ENCODE data around the gene USP53.

DNA sequence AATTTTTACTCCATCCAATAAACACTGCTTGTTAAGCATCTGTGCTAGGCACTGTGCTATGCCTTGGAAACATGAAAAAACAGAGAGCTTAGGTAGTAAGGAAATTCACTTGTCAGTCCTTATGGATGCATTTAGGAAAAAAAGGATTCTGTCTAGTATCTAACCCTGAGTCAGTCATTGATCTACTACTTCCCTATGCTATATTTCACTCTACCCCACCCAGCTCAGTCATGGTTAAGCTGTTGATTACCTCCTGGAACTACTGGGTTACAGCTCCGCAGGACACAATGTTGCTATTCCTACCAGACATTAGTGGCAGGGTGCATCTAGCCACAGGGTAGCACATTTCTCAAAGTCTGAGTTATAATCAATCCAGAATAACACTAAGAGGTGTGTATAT is 2.9 kb upstream of the USP53 start:
- TF ChIP-seq CTCF (IDR thresholded peaks at IDR 0.05; ENCODE audit: extremely low read depth in 1 of 2, insufficient read depth in 1 of 2, low read depth in 1 of 2, low read length in 2 of 2) (no peak), POLR2A (IDR thresholded peaks at IDR 0.05; ENCODE audit: low read depth, low read length) (no peak), POLR2AphosphoS5 (IDR thresholded peaks at IDR 0.05; ENCODE audit: insufficient read depth, low read depth, low read length) (no peak), MAX (IDR thresholded peaks at IDR 0.05; ENCODE audit: insufficient read depth, insufficient read length) (no peak), FOS (IDR thresholded peaks at IDR 0.05; ENCODE audit: borderline replicate concordance, insufficient read depth, low read length) (no peak), JUN (IDR thresholded peaks at IDR 0.05; ENCODE audit: borderline replicate concordance, insufficient read depth, insufficient read length, low read depth) (no peak)
